ENCODE results near the gene NFXL1.

NFXL1 gene

GRCh38 chr4:47855350-47855749, 59.0 kb downstream of the NFXL1 start:
- TF ChIP-seq GATA3 (IDR thresholded peaks at IDR 0.05; ENCODE audit: low read depth, low read length) = no peak
- no peak for TF ChIP-seq GATA2 (IDR thresholded peaks at IDR 0.05; ENCODE audit: low read depth, low read length)

- no peak for TF ChIP-seq GATA3 (IDR thresholded peaks at IDR 0.05; ENCODE audit: low read depth, low read length)
- TF ChIP-seq GATA2 (IDR thresholded peaks at IDR 0.05; ENCODE audit: low read depth, low read length) = no peak
Observed at GRCh38 chr4:47852136-47852535, 62.2 kb downstream of the NFXL1 start.

GRCh38 chr4:47849466-47849865, 64.9 kb downstream of the NFXL1 start:
- TF ChIP-seq GATA3 (IDR thresholded peaks at IDR 0.05; ENCODE audit: low read depth, low read length) = no peak
- no peak for TF ChIP-seq GATA2 (IDR thresholded peaks at IDR 0.05; ENCODE audit: low read depth, low read length)

GRCh38 chr4:47848041-47848440, 66.3 kb downstream of the NFXL1 start:
- TF ChIP-seq GATA2 (IDR thresholded peaks at IDR 0.05; ENCODE audit: low read depth, low read length) (no peak), GATA3 (IDR thresholded peaks at IDR 0.05; ENCODE audit: low read depth, low read length) (no peak)

- no peak for TF ChIP-seq GATA3 (IDR thresholded peaks at IDR 0.05; ENCODE audit: low read depth, low read length)
- TF ChIP-seq GATA2 (IDR thresholded peaks at IDR 0.05; ENCODE audit: low read depth, low read length) = no peak
Observed at GRCh38 chr4:47842985-47843384, 71.4 kb downstream of the NFXL1 start.

GRCh38 chr4:47840291-47840690, 74.1 kb downstream of the NFXL1 start:
- no peak for TF ChIP-seq GATA3 (IDR thresholded peaks at IDR 0.05; ENCODE audit: low read depth, low read length)
- TF ChIP-seq GATA2 (IDR thresholded peaks at IDR 0.05; ENCODE audit: low read depth, low read length) = no peak

GRCh38 chr4:47839259-47839658, 75.1 kb downstream of the NFXL1 start:
- TF ChIP-seq GATA2 (IDR thresholded peaks at IDR 0.05; ENCODE audit: low read depth, low read length) = no peak
- TF ChIP-seq GATA3 (IDR thresholded peaks at IDR 0.05; ENCODE audit: low read depth, low read length) = no peak

- no peak for TF ChIP-seq GATA2 (IDR thresholded peaks at IDR 0.05; ENCODE audit: low read depth, low read length)
- TF ChIP-seq GATA3 (IDR thresholded peaks at IDR 0.05; ENCODE audit: low read depth, low read length) = no peak
Observed at GRCh38 chr4:47838445-47838844, 75.9 kb downstream of the NFXL1 start.

- TF ChIP-seq GATA3 (IDR thresholded peaks at IDR 0.05; ENCODE audit: low read depth, low read length) (no peak), GATA2 (IDR thresholded peaks at IDR 0.05; ENCODE audit: low read depth, low read length) (no peak)
Observed at GRCh38 chr4:47837908-47838294, 76.5 kb downstream of the NFXL1 start, which contains the start of gene CORIN. Gene CORIN, minus strand, starts transcription at chr4:47838067. Its CDS starts 118 bp downstream, at chr4:47837949.

GRCh38 chr4:47837094-47837907, 77.1 kb downstream of the NFXL1 start:
- TF ChIP-seq GATA3 (IDR thresholded peaks at IDR 0.05; ENCODE audit: low read depth, low read length) = no peak
- TF ChIP-seq GATA2 (IDR thresholded peaks at IDR 0.05; ENCODE audit: low read depth, low read length) = no peak

- TF ChIP-seq GATA3 (IDR thresholded peaks at IDR 0.05; ENCODE audit: low read depth, low read length) = no peak
- TF ChIP-seq GATA2 (IDR thresholded peaks at IDR 0.05; ENCODE audit: low read depth, low read length) = no peak
Observed at GRCh38 chr4:47836641-47837093, 77.7 kb downstream of the NFXL1 start.

- no peak for TF ChIP-seq GATA2 (IDR thresholded peaks at IDR 0.05; ENCODE audit: low read depth, low read length)
- no peak for TF ChIP-seq GATA3 (IDR thresholded peaks at IDR 0.05; ENCODE audit: low read depth, low read length)
Observed at GRCh38 chr4:47835494-47835893, 78.9 kb downstream of the NFXL1 start.

- no peak for TF ChIP-seq GATA3 (IDR thresholded peaks at IDR 0.05; ENCODE audit: low read depth, low read length)
- no peak for TF ChIP-seq GATA2 (IDR thresholded peaks at IDR 0.05; ENCODE audit: low read depth, low read length)
Observed at GRCh38 chr4:47831026-47831679, 83.2 kb downstream of the NFXL1 start.

- TF ChIP-seq GATA2 (IDR thresholded peaks at IDR 0.05; ENCODE audit: low read depth, low read length) (no peak), GATA3 (IDR thresholded peaks at IDR 0.05; ENCODE audit: low read depth, low read length) (no peak)
Observed at GRCh38 chr4:47830265-47831025, 83.9 kb downstream of the NFXL1 start.
